Stimulated activated CD4-positive, alpha-beta T cell treated with anti-CD3 and anti-CD28 coated beads, Interleukin-12 subunit alpha, Interleukin-12 subunit beta, amount 100 ng/mL, for 4 hours (primary cell): ENCODE results near the gene GGTLC2.
"Not testable (repeated sequence)": the region's sequence is repeated elsewhere in the genome, so short reads cannot be mapped to it uniquely, and the experiment has no call there.

ENCODE experiments used
- DNase-seq: peaks from one replicate; pipeline ENCODE4 v3.0.0-alpha.2; 2020

Gene GGTLC2

GRCh38 chr22:22642255-22642654 lies 2.2 kb upstream of the GGTLC2 start:
- not testable (repeated sequence) for DNase-seq

GRCh38 chr22:22645969-22646368 lies 1.6 kb downstream of the GGTLC2 start:
- DNase-seq: not testable (repeated sequence)

- not testable (repeated sequence) for DNase-seq
Observed at GRCh38 chr22:22647952-22648351, 3.5 kb downstream of the GGTLC2 start.

- DNase-seq: not testable (repeated sequence)
Observed at GRCh38 chr22:22648863-22649536, 4.6 kb downstream of the GGTLC2 start.

GRCh38 chr22:22649761-22650160 lies 5.3 kb downstream of the GGTLC2 start:
- not testable (repeated sequence) for DNase-seq

- not testable (repeated sequence) for DNase-seq
Observed at GRCh38 chr22:22650398-22650797, 6.0 kb downstream of the GGTLC2 start.

- DNase-seq: not testable (repeated sequence)
Observed at GRCh38 chr22:22650803-22651515, 6.5 kb downstream of the GGTLC2 start.

- not testable (repeated sequence) for DNase-seq
Observed at GRCh38 chr22:22651593-22651992, 7.2 kb downstream of the GGTLC2 start.

GRCh38 chr22:22652102-22652501 lies 7.7 kb downstream of the GGTLC2 start:
- DNase-seq: not testable (repeated sequence)

GRCh38 chr22:22652573-22652972 lies 8.2 kb downstream of the GGTLC2 start:
- not testable (repeated sequence) for DNase-seq

- not testable (repeated sequence) for DNase-seq
Observed at GRCh38 chr22:22653677-22654381, 9.4 kb downstream of the GGTLC2 start.

- DNase-seq: no peak
Observed at GRCh38 chr22:22655452-22656290, 11.3 kb downstream of the GGTLC2 start.

- no peak for DNase-seq
Observed at GRCh38 chr22:22657712-22658111, 13.3 kb downstream of the GGTLC2 start.

- DNase-seq: no peak
Observed at GRCh38 chr22:22661275-22661674, 16.9 kb downstream of the GGTLC2 start.

GRCh38 chr22:22662095-22662494 lies 17.7 kb downstream of the GGTLC2 start:
- DNase-seq: no peak

GRCh38 chr22:22663861-22664800 lies 19.7 kb downstream of the GGTLC2 start:
- no peak for DNase-seq

GRCh38 chr22:22666307-22667091 lies 22.1 kb downstream of the GGTLC2 start:
- DNase-seq: peak; percentile 6

GRCh38 chr22:22667966-22668880 lies 23.8 kb downstream of the GGTLC2 start:
- DNase-seq: no peak

- no peak for DNase-seq
Observed at GRCh38 chr22:22669093-22669492, 24.7 kb downstream of the GGTLC2 start.
